Neural cell (in vitro differentiated cells): ENCODE results near the gene DNAH8. TPM values are rescaled to one million over a fixed set of nuclear protein-coding genes. Genes with fewer than 3 reads are reported as not detected.

Experiments
- H2AFZ ChIP-seq: fragments of 200-600, 300-800 bp; sonication (generic), shearing (Covaris generic); 2 replicates; pipeline ENCODE4 v1.6.0; 2014; ENCODE audit warnings: low read depth, mild to moderate bottlenecking, antibody characterized with exemption, low read length, moderate library complexity
- H3F3A ChIP-seq: fragments of 200-600 bp; shearing (Covaris generic); 2 replicates; pipeline ENCODE4 v1.6.1; 2016; ENCODE audit warnings: mild to moderate bottlenecking, moderate library complexity, mixed read lengths, antibody characterized with exemption, low read length; ENCODE audit not compliant: insufficient read depth, poor library complexity, severe bottlenecking
- H3K27ac ChIP-seq: fragments of 200-600, 300-800 bp; sonication (generic), shearing (Covaris generic); 2 replicates; pipeline ENCODE4 v1.5.1; 2014; ENCODE audit warnings: mild to moderate bottlenecking, low read length, moderate library complexity
- H3K27me3 ChIP-seq: fragments of 300-800, 200-600 bp; sonication (generic), shearing (Covaris generic); 2 replicates; pipeline ENCODE4 v1.6.0; 2014; ENCODE audit warnings: mild to moderate bottlenecking, low read depth, low read length, moderate library complexity; ENCODE audit not compliant: insufficient read depth
- H3K36me3 ChIP-seq: fragments of 300-800, 200-600 bp; sonication (generic), shearing (Covaris generic); 2 replicates; pipeline ENCODE4 v1.5.1; 2014; ENCODE audit warnings: mild to moderate bottlenecking, antibody characterized with exemption, low read length, moderate library complexity; ENCODE audit not compliant: insufficient read depth
- H3K4me2 ChIP-seq: fragments of 300-800, 200-600 bp; sonication (generic), shearing (Covaris generic); 2 replicates; pipeline ENCODE4 v1.6.0; 2014; ENCODE audit warnings: mild to moderate bottlenecking, low read length
- H3K4me3 ChIP-seq: fragments of 300-800, 200-600 bp; sonication (generic), shearing (Covaris generic); 2 replicates; pipeline ENCODE4 v1.5.1; 2014; ENCODE audit warnings: mild to moderate bottlenecking, low read length, moderate library complexity
- H3K79me2 ChIP-seq: fragments of 200-600 bp; shearing (Covaris generic); replicated peaks from 2 replicates; pipeline ENCODE4 v1.6.0; 2014; ENCODE audit warnings: mild to moderate bottlenecking, low read length, moderate library complexity; ENCODE audit not compliant: insufficient read depth
- H3K9ac ChIP-seq: fragments of 300-800, 200-600 bp; sonication (generic), shearing (Covaris generic); 2 replicates; pipeline ENCODE4 v1.6.1; 2016; ENCODE audit warnings: mild to moderate bottlenecking, low read length, mixed read lengths
- H3K9me2 ChIP-seq: fragments of 200-600 bp; shearing (Covaris generic); 2 replicates; pipeline ENCODE4 v1.6.1; 2016; ENCODE audit warnings: mild to moderate bottlenecking, low read length, mixed read lengths; ENCODE audit not compliant: insufficient read depth
- H3K9me3 ChIP-seq: fragments of 200-600, 300-800 bp; sonication (generic), shearing (Covaris generic); 2 replicates; pipeline ENCODE4 v1.6.1; 2016; ENCODE audit warnings: mild to moderate bottlenecking, mixed run types, low read length, moderate library complexity, mixed read lengths
- H4K20me1 ChIP-seq: fragments of 200-600 bp; shearing (Covaris generic); 2 replicates; pipeline ENCODE4 v1.6.1; 2016; ENCODE audit warnings: mild to moderate bottlenecking, mixed run types; ENCODE audit not compliant: insufficient read depth
- CTCF ChIP-seq: fragments of 450-650 bp; IDR thresholded peaks from 2 replicates; pipeline ENCODE4 v1.5.1; 2014; ENCODE audit warnings: antibody characterized with exemption, mild to moderate bottlenecking, moderate library complexity; ENCODE audit not compliant: poor library complexity, severe bottlenecking
- EP300 ChIP-seq: fragments of 450-650 bp; conservative IDR thresholded peaks from 2 replicates; pipeline ENCODE4 v1.6.1; 2014; ENCODE audit warnings: antibody characterized with exemption, mild to moderate bottlenecking, moderate library complexity; ENCODE audit not compliant: poor library complexity, severe bottlenecking
- EZH2 ChIP-seq: fragments of 200-600, 300-800 bp; shearing (Covaris generic), sonication (generic); IDR thresholded peaks from 2 replicates; pipeline ENCODE4 v1.6.1; 2014; ENCODE audit warnings: antibody characterized with exemption, low read length, borderline replicate concordance, mild to moderate bottlenecking; ENCODE audit not compliant: insufficient read depth, poor library complexity, severe bottlenecking
- MXI1 ChIP-seq: fragments of 450-650 bp; conservative IDR thresholded peaks from 2 replicates; pipeline ENCODE4 v1.6.1; 2014; ENCODE audit warnings: antibody characterized with exemption, mild to moderate bottlenecking; ENCODE audit not compliant: poor library complexity, severe bottlenecking
- POLR2AphosphoS5 ChIP-seq: IDR thresholded peaks from 2 replicates; pipeline ENCODE4 v1.6.1; 2012
- RAD21 ChIP-seq: fragments of 450-650 bp; conservative IDR thresholded peaks from 2 replicates; pipeline ENCODE4 v1.6.1; 2014; ENCODE audit warnings: antibody characterized with exemption, mild to moderate bottlenecking, moderate library complexity
- REST ChIP-seq: IDR thresholded peaks from 2 replicates; pipeline ENCODE4 v1.6.1; 2012; ENCODE audit warnings: borderline replicate concordance
- SMC3 ChIP-seq: fragments of 450-650 bp; conservative IDR thresholded peaks from 2 replicates; pipeline ENCODE4 v1.6.1; 2014; ENCODE audit warnings: antibody characterized with exemption, mild to moderate bottlenecking, moderate library complexity; ENCODE audit not compliant: poor library complexity
- TAF1 ChIP-seq: IDR thresholded peaks from 2 replicates; pipeline ENCODE4 v1.6.1; 2012; ENCODE audit warnings: low read depth
- polyA plus RNA-seq: library from polyadenylated mRNA; depleted of rRNA; stranded (reverse); fragments of >200 nt; gene quantifications from 2 replicates; pipeline ENCODE4 v1.2.3, GENCODE V29; 2014

Gene DNAH8
- polyA plus RNA-seq, 1 donor from 2014 or later = 0.07 TPM

- Histone ChIP-seq H3K4me3 (no peak overlapping the region), H3K27ac (no peak overlapping the region), H3K9ac (no peak overlapping the region), H3K27me3 (no peaks in the 10 kb centered on the region), H3K4me2 (no peak overlapping the region), H3K36me3 (no peaks in the 10 kb centered on the region), H3K9me2 (no peaks in the 10 kb centered on the region), H3F3A (no peaks in the 10 kb centered on the region), H3K9me3 (no peaks in the 10 kb centered on the region), H4K20me1 (no peaks in the 10 kb centered on the region), H3K79me2 (no peaks in the 10 kb centered on the region), H2AFZ (no peak overlapping the region)
- TF ChIP-seq EP300 (no peak), CTCF (no peak), SMC3 (no peak), EZH2 (no peak), REST (no peak), TAF1 (no peak), POLR2AphosphoS5 (no peak), MXI1 (no peak), RAD21 (no peak)
Measured at GRCh38 chr6:38978139-38978704, 263.1 kb downstream of the DNAH8 start.

GRCh38 chr6:38982470-38982869 is 267.4 kb downstream of the DNAH8 start:
- H3K9me3 ChIP-seq = no peaks in the 10 kb centered on the region

More at GRCh38 chr6:38982470-38982869, 267.4 kb downstream of the DNAH8 start:
- Histone ChIP-seq H3K27ac (no peak overlapping the region), H3K9ac (no peak overlapping the region), H4K20me1 (no peaks in the 10 kb centered on the region), H3K4me2 (no peak overlapping the region), H3F3A (no peaks in the 10 kb centered on the region), H3K36me3 (no peaks in the 10 kb centered on the region), H3K9me2 (no peaks in the 10 kb centered on the region), H3K27me3 (no peaks in the 10 kb centered on the region), H3K79me2 (no peaks in the 10 kb centered on the region), H2AFZ (no peak overlapping the region), H3K4me3 (no peak overlapping the region)
- TF ChIP-seq MXI1 (no peak), CTCF (no peak), POLR2AphosphoS5 (no peak), EZH2 (no peak)
